Astrocyte of the cerebellum (primary cell): ENCODE data around the gene CHN2.

ENCODE experiments used
- DNase-seq: peaks from one replicate; pipeline ENCODE4 v3.0.0-alpha.2; 2011; ENCODE audit warnings: low read depth
- H3K4me3 ChIP-seq: 2 replicates; pipeline ENCODE4 v1.5.1; 2011; ENCODE audit warnings: mild to moderate bottlenecking, low read depth, low read length, moderate library complexity
- CTCF ChIP-seq: IDR thresholded peaks from 2 replicates; pipeline ENCODE4 v1.5.1; 2012; ENCODE audit warnings: low read length, low read depth, moderate library complexity, mild to moderate bottlenecking; ENCODE audit errors: missing control alignments
- in situ Hi-C: cut with HindIII; loops from 2 replicates; pipeline ENCODE4 v1.10.0; 2017; ENCODE audit warnings: low sequenced_read_pairs

The CHN2 gene

DNA sequence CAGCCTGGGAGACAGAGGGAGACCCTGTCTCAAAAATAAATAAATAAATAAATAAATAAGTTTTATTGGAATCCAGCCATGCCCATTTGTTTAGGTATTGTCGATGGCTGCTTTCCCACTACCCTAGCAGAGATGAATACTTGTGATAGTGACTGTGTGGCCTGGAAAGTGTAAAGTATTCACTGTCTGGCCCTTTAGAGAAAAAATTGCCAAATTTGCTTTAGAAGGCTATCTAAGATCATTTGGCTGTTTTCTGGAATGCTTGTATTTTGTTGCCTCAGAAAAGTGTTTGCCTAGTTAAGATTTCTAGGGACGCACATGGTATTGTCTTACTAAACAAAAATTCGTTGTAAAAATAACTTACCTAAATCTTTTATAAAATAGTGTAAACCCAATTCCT, 35.4 kb downstream of the CHN2 start:
- no peak for TF ChIP-seq CTCF

GRCh38 chr7:29230871-29231345, 36.3 kb downstream of the CHN2 start:
- in situ Hi-C loops: no loop called here
- DNase-seq: no peak

More for the DNA sequence above, 35.4 kb downstream of the CHN2 start:
- in situ Hi-C loops: no loop called here
- no peak for DNase-seq
- H3K4me3 ChIP-seq: no peak overlapping the region

DNA sequence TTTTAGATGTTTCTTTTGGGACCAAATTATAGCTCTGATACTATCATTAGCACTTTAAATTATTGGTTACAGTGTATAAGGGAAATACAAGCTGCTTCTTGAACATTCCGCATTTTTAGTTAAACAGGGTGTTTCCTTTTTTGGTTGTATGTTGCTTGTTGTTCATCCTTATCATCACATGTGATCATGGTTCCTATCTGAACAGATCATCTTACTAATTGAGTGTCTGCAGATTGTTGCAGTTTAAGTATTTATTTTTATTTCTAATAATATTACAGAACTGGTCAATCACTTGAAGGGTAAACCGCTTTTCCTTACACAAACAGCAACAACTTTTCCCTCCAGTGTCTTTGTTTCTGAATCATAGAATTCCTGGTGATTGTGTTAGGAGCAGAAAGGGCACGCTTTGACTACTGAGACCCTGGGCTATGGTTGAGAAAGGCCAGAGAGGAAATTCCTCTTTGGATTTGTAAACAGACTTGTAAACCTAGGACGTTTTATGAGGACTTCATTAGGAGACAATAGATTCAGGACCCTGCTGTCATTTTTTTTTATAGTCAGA, 37.2 kb downstream of the CHN2 start:
- in situ Hi-C loops: no loop called here
- no peak for TF ChIP-seq CTCF
- no peak overlapping the region for H3K4me3 ChIP-seq
- DNase-seq: no peak

More at GRCh38 chr7:29230871-29231345, 36.3 kb downstream of the CHN2 start:
- TF ChIP-seq CTCF: no peak
- H3K4me3 ChIP-seq: no peak overlapping the region

- in situ Hi-C loops: no loop called here
- no peak for DNase-seq
- TF ChIP-seq CTCF: no peak
- no peak overlapping the region for H3K4me3 ChIP-seq
Measured at GRCh38 chr7:29234438-29234837, 39.9 kb downstream of the CHN2 start.

DNA sequence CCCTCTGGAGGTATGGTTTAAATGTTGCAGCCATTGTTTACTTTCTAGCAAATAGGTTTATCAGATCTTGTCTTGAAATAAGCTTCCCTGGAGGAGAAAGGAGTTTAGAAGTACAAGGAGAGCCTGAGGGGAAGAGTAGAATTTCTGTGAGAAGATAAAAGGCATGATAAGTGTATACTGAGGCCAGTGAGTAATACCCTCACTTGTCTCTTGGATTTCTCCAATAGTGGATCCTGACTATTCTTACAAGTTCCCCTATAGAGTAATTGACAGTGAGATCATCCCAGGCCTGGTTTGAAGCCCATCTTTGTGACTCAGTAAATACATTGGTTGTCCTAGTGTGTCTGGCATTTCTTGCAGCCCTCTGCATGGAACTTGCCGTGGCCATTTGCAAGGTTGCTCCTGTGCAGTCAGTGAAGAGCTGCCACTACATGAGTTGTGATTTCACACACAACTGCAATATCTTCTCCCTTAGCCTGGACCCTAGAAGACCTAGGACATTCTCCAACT, 41.6 kb downstream of the CHN2 start:
- in situ Hi-C loops: no loop called here

GRCh38 chr7:29236649-29237048, 42.1 kb downstream of the CHN2 start:
- no peak for TF ChIP-seq CTCF
- no peak for DNase-seq
- H3K4me3 ChIP-seq: no peak overlapping the region
- in situ Hi-C loops: no loop called here

More for the DNA sequence above, 41.6 kb downstream of the CHN2 start:
- TF ChIP-seq CTCF: no peak
- no peak overlapping the region for H3K4me3 ChIP-seq
- DNase-seq: no peak
